ENCODE measurements around the gene DIS3.

DNA sequence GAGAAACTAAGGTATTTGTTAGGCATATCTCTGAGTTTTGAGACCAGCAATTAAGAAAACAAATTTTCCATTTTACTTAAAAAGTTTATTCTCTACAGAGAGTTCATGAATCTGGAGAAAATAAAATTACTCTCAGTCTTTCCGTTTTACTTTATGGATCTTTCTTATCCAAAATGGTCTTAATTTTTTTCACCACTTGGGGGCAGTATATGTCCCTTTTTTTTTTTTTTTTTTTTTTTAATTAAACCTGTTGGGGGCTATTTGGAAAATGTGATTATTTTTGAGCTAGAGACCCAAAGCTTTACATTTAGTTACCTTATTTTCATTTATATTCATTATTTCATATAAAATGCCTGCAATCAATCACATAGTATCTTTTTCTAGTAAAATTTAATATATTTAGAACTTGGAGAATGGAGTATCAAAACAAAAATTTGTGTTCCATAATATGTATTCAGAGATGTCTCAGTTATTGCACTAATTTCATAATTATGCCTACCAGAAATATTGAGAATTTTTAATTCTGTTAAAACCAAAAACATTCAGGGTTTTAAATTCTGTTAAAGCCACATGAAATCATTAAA, 27.3 kb upstream of the DIS3 start:
- TF ChIP-seq ZNF274 (IDR thresholded peaks at IDR 0.05; ENCODE audit: low read depth, low read length) (no peak), SUZ12 (IDR thresholded peaks at IDR 0.05; ENCODE audit: extremely low read depth, insufficient read depth, insufficient read length) (no peak), YY1 (IDR thresholded peaks at IDR 0.05; ENCODE audit: insufficient read depth, insufficient read length) (no peak)

All from NT2/D1 (cell line).